ENCODE results near the gene PTRH2.
A peak's percentile ranks its signal among the peaks of the same experiment; 100 is the strongest.
"Not testable (repeated sequence)": the region's sequence is repeated elsewhere in the genome, so short reads cannot be mapped to it uniquely, and the experiment has no call there.

The PTRH2 gene

GRCh38 chr17:59707149-59707970, at the start of gene PTRH2, which contains the start of gene VMP1:
Gene PTRH2, minus strand, starts transcription at chr17:59707430. Its CDS starts 9,452 bp downstream, at chr17:59697978.
Gene VMP1, plus strand, starts transcription at chr17:59707654. Its CDS starts 23,793 bp downstream, at chr17:59731447.
- DNase-seq (ENCODE audit: low read depth in 2 of 2), result peak; percentile 99

- peak; percentile 91 for DNase-seq (ENCODE audit: low read depth in 2 of 2)
These were observed 49.1 kb upstream of the PTRH2 start for GRCh38 chr17:59756236-59756818.

GRCh38 chr17:59755069-59755468, 47.8 kb upstream of the PTRH2 start:
- not testable (repeated sequence) for DNase-seq (ENCODE audit: low read depth in 2 of 2)

GRCh38 chr17:59754552-59754951, 47.3 kb upstream of the PTRH2 start:
- peak; percentile 96 for DNase-seq (ENCODE audit: low read depth in 2 of 2)

- DNase-seq (ENCODE audit: low read depth in 2 of 2), result peak; percentile 82 to 85
These were observed 46.6 kb upstream of the PTRH2 start for GRCh38 chr17:59753522-59754467.

- DNase-seq (ENCODE audit: low read depth in 2 of 2), result no peak
These were observed 45.7 kb upstream of the PTRH2 start for GRCh38 chr17:59752922-59753321.

- DNase-seq (ENCODE audit: low read depth in 2 of 2), result no peak
These were observed 45.2 kb upstream of the PTRH2 start for GRCh38 chr17:59752446-59752845.

GRCh38 chr17:59751955-59752413, 44.8 kb upstream of the PTRH2 start:
- no peak for DNase-seq (ENCODE audit: low read depth in 2 of 2)

GRCh38 chr17:59748591-59748990, 41.4 kb upstream of the PTRH2 start:
- DNase-seq (ENCODE audit: low read depth in 2 of 2), result no peak

- DNase-seq (ENCODE audit: low read depth in 2 of 2), result no peak
These were observed 39.7 kb upstream of the PTRH2 start for GRCh38 chr17:59746849-59747445.

GRCh38 chr17:59745040-59745439, 37.8 kb upstream of the PTRH2 start:
- no peak for DNase-seq (ENCODE audit: low read depth in 2 of 2)

GRCh38 chr17:59743842-59744241, 36.6 kb upstream of the PTRH2 start:
- DNase-seq (ENCODE audit: low read depth in 2 of 2), result no peak

- no peak for DNase-seq (ENCODE audit: low read depth in 2 of 2)
These were observed 30.1 kb upstream of the PTRH2 start for GRCh38 chr17:59737324-59737723.

- DNase-seq (ENCODE audit: low read depth in 2 of 2), result no peak
These were observed 27.0 kb upstream of the PTRH2 start for GRCh38 chr17:59734226-59734625.

- no peak for DNase-seq (ENCODE audit: low read depth in 2 of 2)
These were observed 26.5 kb upstream of the PTRH2 start for GRCh38 chr17:59733697-59734096.

- DNase-seq (ENCODE audit: low read depth in 2 of 2), result no peak
These were observed 23.1 kb upstream of the PTRH2 start for GRCh38 chr17:59730268-59730834.

- no peak for DNase-seq (ENCODE audit: low read depth in 2 of 2)
These were observed 20.7 kb upstream of the PTRH2 start for GRCh38 chr17:59727817-59728533.

- no peak for DNase-seq (ENCODE audit: low read depth in 2 of 2)
These were observed 18.5 kb upstream of the PTRH2 start for GRCh38 chr17:59725691-59726090.

GRCh38 chr17:59723607-59724006, 16.4 kb upstream of the PTRH2 start:
- no peak for DNase-seq (ENCODE audit: low read depth in 2 of 2)

- DNase-seq (ENCODE audit: low read depth in 2 of 2), result no peak
These were observed 15.8 kb upstream of the PTRH2 start for GRCh38 chr17:59723041-59723440.

GRCh38 chr17:59722623-59723022, 15.4 kb upstream of the PTRH2 start:
- no peak for DNase-seq (ENCODE audit: low read depth in 2 of 2)

Measured in fibroblast of skin of left quadriceps (primary cell).